ENCODE data around the gene PHF21A.
"Not testable (repeated sequence)": the region's sequence is repeated elsewhere in the genome, so short reads cannot be mapped to it uniquely, and the experiment has no call there.

PHF21A gene

DNA sequence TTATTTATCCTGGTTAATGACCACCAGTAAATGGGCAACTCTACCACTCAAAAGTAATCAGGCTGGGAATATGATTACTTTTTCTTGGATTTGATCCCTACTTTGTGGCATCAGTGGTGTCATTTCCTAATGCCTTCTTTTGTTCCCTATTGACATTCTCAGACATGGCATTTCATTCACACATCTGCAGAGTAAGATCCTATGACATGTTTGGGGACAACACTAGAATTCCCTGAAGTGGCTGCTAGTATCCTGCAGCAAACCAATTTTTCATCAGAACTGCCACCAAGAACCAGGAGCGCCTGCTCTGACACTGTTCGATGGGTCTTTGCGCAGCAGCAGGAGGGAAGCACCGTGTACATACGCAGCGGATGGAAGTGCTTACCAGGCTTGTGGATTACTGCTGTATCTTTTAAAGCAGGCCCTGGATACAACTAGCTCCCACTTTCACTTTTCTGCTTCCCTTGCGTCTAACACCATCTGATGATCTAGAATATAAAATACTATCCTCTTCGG, 101.1 kb downstream of the PHF21A start:
- DNase-seq = no peak

DNA sequence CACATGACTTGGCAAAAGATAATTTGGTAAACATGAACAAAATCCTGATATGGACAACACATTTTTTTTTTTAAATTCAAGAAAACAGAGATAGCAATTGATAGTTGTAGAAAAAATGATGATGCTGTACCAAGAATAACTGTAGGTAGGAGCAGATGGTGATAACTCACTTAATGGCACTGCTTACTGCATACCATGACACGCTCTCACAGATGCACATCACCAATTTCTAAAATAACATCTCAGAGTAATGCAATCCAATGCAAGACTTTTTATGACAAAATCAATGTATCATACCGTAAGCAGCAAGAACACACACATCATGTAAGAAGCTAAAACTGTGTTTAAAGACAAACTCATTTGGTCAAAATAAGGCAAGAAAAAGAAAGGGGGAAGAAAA, 102.6 kb downstream of the PHF21A start:
- no peak for DNase-seq

DNA sequence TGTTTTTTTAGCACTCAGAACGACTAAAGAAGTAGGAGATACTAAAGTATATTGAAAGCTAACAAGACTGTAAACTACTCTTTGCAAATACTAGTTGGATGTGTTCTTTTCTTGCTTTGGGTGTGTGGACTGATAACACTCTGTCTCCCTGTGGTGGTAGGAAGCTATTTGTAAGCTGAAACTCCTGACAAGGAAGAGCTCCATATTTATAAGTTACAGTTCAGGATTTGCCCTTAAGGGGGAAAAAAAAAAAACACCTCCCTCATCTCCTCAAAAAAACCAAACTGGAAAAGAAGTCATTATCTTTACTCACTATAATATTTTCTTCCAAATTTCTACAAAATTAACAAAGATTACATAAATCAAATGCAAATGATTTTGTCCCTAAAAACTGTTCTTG, 103.9 kb downstream of the PHF21A start:
- no peak for DNase-seq

DNA sequence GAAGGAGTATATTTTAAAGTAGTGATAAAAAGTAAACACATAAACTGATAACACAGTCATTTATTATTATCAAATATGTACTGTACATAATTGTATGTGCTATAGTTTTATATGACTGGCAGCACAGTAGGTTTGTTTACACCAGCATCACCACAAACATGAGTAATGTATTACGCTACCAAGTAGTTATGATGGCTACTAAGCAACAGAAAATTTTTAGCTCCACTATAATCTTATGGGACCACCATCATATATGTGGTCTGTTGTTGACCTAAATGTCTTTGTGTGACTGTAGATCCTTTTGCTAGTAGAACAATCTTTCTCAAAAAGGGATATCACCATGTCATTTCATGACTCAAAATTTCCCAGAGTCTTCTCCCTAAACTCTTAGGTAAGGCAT, 105.3 kb downstream of the PHF21A start:
- no peak for DNase-seq

DNA sequence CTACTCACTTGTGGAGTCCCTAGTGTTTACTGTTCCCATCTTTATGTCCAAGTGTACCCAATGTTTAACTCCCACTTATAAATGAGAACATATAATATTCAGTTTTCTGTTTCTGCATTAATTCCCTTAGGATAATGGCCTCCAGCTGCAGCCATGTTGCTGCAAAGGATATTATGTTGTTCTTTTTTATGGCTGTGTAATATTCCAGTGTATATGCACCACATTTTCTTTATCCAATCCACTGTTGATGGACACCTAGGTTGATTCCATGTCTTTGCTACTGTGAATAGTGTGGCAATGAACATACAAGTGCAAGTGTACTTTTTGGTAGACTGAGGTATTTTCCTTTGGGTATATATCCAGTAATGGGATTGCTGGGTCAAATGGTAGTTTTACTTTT, 107.1 kb downstream of the PHF21A start:
- not testable (repeated sequence) for DNase-seq

DNA sequence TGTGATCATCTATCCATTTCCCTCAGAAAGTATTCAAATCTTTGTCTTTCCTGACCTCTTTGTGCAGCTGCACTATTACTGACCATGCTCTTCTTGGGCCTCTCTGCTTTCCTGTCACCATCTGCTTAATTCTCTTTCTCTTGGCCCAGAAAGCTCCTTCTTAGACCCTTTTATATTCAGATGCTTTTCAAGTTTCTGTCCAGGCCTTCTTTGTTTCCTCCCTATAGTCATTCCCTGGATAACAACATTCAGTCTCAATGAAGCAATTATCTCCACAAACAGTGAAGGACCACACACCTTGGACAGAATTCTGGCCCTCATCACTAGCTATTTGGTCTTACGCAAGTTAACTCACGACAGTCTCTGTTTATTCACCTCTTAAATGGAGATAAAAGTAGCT, 109.1 kb downstream of the PHF21A start:
- DNase-seq = no peak

DNA sequence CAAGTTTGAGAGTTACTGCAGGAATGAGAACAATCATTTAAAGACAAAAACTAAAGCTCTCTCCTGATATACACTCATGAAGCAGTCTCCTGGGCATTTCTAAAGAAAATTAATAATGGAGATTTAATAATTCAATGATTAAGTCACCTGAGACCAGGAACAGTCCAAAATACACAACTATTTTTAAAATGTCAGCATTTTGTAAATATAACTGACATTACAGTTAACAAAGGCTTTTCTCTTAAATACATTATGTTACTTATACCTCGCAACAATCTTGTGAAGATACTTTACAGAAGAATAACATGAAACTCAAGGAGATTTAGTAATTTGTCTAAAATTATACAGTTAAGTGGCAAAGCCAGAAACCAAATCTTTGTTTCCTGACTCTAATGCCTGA, 111.2 kb downstream of the PHF21A start:
- DNase-seq = no peak

DNA sequence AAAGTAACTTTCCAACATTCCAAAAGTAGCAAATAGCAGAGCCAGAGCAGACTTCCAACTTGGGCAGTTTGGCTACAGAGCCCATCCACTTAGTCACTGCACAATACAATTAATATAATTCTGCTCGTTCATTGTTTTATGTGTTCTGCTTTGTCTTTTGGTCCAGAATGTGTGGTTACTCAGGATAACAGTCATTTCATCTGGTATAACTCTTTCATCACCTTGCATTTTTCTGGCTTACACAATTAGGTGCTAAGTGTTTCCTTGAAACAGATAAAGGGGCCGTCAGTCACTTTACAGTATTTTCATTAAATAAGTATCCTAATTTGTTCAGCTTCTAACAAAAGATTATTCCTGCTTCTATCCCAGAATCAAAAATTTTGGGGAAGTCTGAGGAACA, 111.6 kb downstream of the PHF21A start:
- no peak for DNase-seq

DNA sequence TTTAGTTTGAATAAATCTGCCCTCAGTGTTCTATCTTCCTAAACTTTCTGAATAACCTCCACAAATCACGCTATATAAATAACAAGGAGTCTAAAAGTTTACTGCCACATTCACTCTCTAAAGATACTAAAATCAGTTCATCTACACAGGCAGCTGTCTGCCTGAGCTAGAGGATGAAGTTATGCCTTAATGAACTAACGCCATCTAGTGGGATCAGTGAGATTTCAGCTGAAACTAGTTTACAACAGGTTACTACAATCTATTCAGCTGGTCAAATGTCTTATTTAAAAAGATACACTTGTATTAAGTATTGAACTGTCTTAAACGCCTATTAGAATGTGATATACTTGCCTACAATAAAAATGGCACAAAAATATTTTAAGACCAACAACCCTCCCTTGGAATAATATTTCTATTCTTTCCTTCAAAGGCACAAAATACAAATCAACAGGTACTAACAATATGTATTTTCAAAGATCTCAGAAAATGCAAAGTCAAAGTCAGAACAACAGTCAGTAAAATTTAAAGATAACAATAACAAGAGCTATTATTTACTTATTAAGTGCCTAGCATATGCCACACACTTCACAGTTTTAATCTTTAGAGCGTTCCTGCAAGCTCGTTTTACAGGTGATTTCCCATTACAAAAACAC, 114.7 kb downstream of the PHF21A start:
- peak; percentile 7 for DNase-seq

DNA sequence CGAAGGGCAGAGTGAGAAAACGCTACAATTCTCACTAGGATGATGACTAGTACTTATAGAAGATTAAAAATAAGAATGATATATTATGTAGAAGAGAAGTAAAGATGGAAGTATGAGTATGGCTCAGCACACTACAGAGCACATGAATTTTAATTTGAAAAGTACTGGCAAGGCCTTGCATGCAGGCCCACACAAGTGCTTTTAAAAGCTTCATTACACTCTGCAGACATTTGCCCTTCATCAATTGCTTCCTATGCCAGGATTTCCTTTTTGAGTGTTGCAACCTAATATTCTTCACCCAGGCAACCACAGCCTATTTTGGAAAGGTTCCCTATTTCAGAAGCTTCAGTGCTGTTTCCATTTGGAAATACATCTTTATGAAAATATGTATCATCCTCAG, 117.7 kb downstream of the PHF21A start:
- DNase-seq = no peak

DNA sequence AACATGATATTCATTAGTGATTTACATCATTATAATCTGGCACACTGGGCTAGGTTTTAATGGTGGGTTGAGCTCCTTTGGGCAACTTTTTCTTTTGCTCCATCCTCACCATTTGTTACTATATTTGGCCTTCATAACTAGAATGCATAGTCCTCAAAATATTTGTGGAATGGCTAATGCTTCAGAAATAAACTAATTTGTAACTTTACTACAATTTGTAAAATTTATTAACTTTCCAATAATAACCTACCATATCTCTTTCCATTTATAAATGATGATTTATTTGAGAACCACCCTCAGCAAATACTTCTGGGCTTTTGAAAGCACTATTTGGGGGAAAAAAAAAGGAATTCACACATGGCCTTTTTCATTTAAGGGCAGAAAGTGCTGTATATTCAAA, 119.1 kb downstream of the PHF21A start:
- DNase-seq = no peak

DNA sequence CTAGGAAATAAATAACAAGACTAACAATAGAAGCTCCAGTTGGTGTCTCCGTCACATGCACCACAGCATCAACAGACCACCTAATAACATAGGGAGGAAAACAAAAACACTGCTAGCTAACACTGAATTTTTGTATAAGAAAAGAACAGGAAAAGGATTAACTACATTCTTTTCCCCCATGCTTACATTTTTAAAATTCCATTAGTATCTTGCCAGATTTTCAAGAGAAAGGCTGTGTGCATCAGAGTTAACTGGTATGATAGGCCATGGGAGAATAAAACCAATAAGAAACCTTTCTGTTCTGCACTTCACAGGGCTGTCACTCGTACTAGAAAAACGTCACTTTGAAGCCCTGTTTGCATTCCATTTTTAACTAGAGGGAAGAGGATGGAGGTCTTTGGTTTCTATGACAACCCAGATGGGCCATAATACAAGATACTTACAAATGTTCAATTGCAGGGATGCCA, 119.8 kb downstream of the PHF21A start:
- no peak for DNase-seq

DNA sequence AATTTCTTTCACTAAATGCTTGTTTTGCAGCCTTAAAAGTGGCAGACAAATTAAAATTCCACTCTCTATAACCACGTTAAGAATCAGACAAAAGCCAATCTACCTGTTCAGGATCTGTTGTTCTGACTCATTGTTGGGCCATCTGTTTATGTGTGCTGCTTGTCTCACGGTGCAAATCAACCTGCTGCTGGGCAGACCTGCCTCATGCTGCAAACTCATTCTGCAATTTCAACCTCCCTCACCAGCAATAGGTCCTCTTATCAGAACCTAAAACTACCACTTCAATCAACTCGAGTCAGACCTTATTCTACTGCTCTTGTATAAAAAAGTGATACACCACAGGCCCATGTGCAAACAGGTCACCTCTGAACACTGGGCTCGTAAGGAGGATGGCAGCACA, 123.7 kb downstream of the PHF21A start:
- DNase-seq = no peak

DNA sequence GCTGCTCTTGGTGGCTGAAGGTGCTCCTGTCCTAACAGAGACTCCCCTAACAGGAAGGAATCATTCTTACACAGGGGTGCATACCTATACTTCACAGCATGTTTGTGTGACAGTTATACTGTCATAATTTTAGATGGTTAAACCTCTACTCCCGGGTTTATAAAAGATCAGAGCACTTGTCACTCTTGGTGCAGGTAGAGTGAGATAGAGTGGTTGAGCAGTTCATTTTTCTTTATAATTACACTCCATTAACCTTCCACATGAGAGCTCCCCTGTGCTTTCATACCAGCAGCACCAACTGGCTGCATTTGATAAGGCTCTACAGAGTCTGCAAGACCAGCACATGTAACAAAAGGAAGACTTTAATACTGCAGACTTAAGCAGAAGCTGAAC, 125.9 kb downstream of the PHF21A start:
- DNase-seq = no peak

DNA sequence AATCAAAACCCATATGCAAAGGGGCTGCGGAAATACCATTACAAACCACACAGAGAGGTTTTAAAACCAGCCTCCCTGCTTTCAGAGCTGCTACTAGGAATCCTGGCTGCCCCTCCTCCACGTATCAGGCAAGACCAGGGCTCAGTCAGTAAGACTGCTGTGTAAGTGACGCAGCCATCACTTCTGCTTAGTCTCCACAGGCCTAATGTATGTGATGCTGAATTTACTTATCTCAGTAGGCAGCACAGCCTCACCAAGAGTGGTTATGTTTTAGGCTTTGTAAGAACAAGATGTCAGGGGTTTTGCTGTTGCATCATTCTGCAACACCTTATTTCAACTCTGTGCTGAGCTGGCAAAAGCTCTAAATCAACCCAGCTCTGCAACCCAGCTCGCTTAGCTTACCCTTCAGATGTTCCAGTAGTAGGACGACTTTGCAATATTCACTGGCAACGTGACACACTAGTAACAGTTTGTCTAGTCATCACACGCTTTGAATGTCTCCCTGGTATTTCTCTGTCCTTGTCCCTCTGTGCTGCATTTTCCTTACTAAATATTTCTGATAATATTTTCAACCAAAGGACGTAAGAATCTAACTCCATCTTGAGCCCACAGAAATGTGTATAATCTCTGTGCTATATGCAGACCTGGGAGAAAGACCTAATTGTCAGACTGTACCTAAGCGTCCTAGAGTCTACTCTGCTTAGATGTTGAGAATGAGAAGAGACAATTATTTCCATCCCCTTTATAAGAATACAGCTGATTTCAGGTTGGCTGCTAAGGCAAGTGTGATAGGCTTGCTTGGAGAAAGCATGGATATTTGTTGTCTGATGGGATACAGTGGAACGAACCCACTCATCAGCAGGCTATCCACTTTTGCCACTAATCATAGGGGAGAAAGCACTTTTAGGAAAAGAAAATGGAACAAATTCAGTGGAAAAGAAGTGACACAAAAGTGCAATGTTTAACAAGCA, 126.6 kb downstream of the PHF21A start:
- DNase-seq = no peak

DNA sequence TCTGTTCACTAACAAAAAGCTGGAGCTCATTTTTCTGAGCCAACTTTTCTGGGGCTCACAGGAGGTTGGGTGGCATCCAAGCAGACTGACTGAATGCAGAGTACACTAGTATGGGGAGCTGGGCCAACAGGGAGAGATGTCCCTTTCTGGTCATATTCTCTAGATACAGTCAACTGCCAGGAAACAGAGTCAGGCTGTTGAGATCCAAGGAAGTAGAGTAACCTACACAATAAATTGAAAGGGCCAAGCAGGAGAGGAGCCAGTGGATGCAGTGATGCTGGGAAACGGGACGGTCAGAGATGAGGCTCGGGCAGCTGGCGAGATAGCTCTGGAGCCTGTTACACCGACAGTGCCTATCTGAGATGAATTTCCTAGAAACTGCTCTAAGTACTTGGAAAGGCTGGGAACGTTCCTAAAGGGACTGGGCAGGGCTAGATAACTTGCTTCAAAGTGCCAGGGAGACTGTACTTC, 127.7 kb downstream of the PHF21A start:
- DNase-seq = no peak

DNA sequence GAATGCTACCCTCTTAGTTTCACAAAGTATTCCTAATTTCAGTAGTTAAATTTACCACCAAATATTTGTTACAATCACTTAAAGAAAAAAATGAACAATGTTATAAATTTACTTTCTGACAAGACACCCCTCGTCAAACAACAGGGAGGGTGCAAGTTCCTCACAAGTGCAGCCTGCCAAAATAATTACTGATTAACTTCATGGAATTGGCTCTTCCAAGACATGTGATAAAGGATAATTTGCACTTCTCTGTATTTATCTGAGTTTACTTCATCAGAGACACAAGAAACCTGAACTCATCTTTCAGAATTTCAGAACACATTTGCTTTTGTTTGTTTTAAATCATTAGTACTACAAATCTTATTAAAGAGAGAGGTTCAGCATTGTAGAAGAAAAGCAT, 132.3 kb downstream of the PHF21A start:
- DNase-seq = no peak

DNA sequence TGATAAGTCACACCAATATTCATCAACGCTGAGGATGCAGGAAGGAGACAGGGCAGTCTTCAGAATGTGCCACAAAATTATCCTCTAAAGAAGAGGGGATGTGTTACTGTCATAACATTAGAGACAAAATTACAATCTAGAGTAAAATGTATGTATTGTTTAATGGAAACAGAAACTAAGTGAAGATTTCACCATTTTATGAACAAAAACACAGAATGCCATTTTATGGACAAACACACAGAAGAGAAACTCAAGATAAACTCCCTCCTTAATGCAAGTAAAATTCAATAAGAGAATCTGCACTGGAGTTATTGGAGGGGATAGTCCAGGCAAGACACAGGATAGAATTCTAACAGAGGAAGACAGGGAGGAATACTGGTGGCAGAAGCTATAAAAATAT, 136.0 kb downstream of the PHF21A start:
- no peak for DNase-seq

DNA sequence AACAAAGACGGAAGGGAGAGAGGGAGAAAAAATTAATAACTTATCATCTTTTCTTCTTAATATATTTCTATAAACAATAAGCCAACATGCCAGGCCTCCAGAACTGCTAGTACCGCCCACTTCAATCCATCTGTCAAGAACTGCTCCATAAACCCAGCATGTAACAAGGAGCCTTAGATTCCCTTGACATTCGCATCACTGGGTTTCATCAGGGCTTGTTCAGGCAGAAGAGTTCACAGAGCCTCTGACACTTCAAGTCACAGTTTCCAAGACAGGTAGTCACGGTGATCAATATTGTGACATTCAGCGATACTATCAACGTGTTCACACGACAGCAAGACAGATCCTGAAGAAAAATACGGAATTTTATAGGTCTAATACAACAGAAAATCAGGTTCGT, 137.1 kb downstream of the PHF21A start:
- peak; percentile 5 for DNase-seq

DNA sequence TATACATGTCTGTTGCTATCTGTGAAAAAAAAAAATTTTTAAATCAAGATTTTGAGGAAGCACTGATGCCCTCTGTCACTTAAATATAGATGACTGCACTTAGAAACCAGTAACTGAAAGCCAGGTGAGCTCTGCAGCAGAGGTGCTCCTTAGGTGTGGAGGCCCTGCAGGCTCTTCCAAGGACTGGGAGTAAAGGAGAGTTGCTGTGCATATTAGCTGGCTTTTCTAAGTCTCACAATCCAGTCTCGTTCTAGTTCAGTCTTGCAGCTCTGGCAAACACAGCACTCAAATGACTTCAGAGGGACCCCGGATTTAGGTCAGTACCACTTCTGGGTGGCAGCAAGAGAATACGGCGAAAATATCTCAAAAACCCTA, 137.8 kb downstream of the PHF21A start:
- no peak for DNase-seq

DNA sequence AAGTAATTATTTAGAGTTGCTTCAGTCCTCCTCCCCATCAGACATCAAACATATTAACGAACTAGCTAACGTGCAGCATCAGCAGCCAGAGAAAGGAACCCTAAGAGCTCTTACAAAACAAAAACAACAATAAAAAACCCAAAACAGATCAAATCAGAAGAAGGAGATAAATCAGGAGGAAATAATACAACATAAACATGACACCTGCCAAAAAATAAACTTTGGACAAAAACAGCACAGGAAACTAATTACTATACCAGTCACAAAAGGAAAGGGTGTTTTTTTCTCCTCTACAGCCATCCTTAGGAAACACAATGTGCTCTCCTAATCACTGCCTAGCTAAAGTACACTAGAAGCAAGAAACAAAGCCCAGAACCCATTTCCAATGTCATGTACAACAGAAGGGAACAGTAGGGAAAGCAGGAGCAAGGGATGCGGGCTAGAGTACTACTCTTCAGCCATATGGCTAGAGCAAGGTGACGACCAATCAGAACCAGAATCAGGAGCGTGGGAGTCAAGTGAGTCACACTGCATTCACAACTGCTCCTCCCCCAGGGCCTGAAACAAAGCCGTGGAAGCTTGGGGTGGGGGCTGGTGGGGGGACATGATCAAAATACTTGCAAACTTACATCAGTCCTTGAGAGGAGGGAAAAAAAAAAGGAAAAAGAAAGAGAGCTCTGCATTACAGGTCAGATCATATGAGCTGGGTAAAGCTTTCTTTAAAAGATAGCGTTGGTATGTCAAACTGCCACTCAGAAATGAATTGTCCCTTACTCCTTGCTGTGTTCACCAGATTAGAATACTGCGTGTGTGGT, 138.4 kb downstream of the PHF21A start:
- peak; percentile 86 for DNase-seq

DNA sequence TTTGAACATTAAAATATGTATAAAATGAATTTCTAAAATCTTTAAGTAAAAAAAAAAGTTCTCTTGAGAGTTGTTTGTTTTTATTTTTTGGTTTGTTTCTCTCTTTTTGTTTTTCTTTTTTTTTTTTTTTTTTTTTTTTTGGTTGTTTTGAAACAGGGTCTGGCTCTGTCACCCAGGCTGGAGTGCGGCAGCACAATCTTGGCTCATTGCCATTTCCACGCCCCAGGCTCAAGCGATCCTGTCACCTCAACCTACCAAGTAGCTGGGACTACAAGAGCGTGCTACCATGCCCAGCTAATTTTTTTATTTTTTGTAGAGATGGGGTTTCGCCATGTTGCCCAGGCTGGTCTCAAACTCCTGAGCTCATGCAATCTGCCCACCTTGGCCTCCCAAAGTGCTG, 139.4 kb downstream of the PHF21A start:
- DNase-seq = not testable (repeated sequence)

DNA sequence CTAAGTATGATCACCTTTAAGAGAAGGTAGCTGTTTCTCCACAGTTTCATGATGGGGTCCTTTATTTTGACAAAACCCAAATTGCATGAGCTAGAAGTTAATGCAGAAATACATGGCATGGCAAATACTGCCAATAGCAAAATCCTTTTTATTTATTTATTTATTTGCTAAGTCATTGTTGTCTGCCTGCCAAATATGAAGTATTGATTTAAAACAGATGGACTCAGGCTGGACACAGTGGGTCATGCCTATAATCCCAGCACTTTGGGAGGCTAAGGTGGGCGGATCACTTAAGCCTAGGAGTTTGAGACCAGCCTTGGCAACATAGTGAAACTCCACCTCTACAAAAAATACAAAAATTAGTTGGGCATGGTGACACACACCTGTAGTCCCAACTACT, 146.4 kb downstream of the PHF21A start:
- DNase-seq = no peak
